ENCODE data around the gene CEP20. TPM values are rescaled to one million over a fixed set of nuclear protein-coding genes. Genes with fewer than 3 reads are reported as not detected.

The CEP20 gene
- total and polyA plus RNA-seq, 2 of the 8 experiments (the other 6 are each of a cell fraction or from before 2014, with no cell fraction given), result 16.2 to 49.0 TPM

DNA sequence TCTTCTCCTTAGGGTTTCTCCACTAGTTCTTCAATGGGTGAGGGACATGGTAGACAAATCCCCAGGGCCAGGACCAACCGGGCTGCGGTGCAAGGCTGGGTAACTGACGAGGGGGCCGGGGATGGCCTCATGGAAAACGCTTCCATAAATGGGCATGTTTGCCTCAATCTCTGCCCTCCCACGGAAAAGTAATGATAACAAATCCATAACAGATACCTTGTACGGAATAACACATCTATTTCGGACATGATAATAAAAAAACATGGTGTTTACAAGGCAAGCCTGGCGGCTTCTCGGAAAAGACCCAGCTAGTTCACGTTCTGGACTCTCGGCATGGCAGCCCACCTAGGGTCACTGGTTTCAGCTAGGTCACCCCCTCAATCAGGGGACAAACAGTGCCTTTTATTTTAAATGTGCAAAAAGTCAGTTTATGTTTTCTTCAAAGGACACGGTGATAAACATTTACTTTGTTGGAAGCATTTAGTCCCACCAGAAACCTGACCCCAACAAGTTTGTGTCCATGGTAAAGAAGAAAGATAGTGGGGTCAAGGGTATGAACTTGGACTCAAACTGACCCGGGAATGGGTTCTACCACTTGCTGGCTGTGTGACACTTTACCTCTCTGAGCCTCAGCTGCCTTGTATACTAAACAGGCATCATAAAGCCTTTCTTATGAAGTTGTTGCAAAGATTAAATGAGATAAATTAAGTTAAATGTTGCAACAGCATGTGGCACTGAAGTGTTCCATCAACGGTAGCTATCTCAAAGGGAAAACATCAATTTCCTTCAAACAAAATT lies 33.3 kb downstream of the CEP20 start:
- Histone ChIP-seq H4K8ac (ENCODE audit: extremely low read depth, insufficient read depth, low read length) (no peak overlapping the region), H3K14ac (ENCODE audit: insufficient read length) (no peak overlapping the region), H2BK5ac (ENCODE audit: low read depth, low read length) (no peak overlapping the region), H3K79me2 (ENCODE audit: control insufficient read depth in 1 of 2, insufficient read depth in 2 of 2, low read length in 2 of 2) (no peaks in the 10 kb centered on the region), H2BK12ac (ENCODE audit: low read depth, low read length) (no peak overlapping the region), H2BK15ac (ENCODE audit: low read length) (no peak overlapping the region), H4K20me1 (replicated peaks in 1 of 2; ENCODE audit: control insufficient read depth in 1 of 2, insufficient read depth in 2 of 2, low read length in 2 of 2) (no peaks in the 10 kb centered on the region), H3K23me2 (ENCODE audit: low read depth, low read length) (peaks cover 12% of the 10 kb centered on the region), H3K4me2 (ENCODE audit: insufficient read depth in 1 of 2, low read depth in 2 of 2, low read length in 2 of 2) (no peak overlapping the region), H2AK5ac (ENCODE audit: low read depth, low read length) (no peak overlapping the region), H3K9me3 (ENCODE audit: insufficient read depth in 2 of 2, low read depth in 1 of 2, low read length in 1 of 2) (no peaks in the 10 kb centered on the region), H3K4me1 (replicated peaks in 1 of 4; ENCODE audit: control insufficient read depth in 3 of 4, insufficient read depth in 4 of 4, low read length in 3 of 4) (no peaks in the 10 kb centered on the region; a peak in 2 of 7 replicates), H3K56ac (replicated peaks; ENCODE audit: insufficient read length, low read depth, low read length) (no peak overlapping the region), H3K27me3 (replicated peaks in 1 of 4; ENCODE audit: control insufficient read depth in 3 of 4, extremely low read depth in 1 of 4, insufficient read depth in 3 of 4, low read length in 3 of 4) (peaks cover 4 to 42% (median 31%) of the 10 kb centered on the region in 4 experiments), H3K9ac (replicated peaks in 1 of 4; ENCODE audit: extremely low read depth in 1 of 4, low read depth in 3 of 4, low read length in 3 of 4) (no peak overlapping the region), H2BK120ac (replicated peaks; ENCODE audit: low read depth, low read length) (no peak overlapping the region), H3K36me3 (ENCODE audit: control insufficient read depth in 2 of 4, insufficient read depth in 4 of 4, low read length in 3 of 4) (no peaks in the 10 kb centered on the region), H2BK20ac (ENCODE audit: low read length) (no peak overlapping the region), H3K4me3 (ENCODE audit: extremely low read depth in 1 of 4, insufficient read depth in 2 of 4, low read depth in 3 of 4, low read length in 4 of 4) (no peak overlapping the region), H3K27ac (ENCODE audit: low read depth, low read length) (no peak overlapping the region), H4K5ac (ENCODE audit: insufficient read length, low read depth, low read length) (no peak overlapping the region), H3K23ac (ENCODE audit: insufficient read length) (no peak overlapping the region), H2AFZ (ENCODE audit: low read length) (no peak overlapping the region), H3K4ac (replicated peaks; ENCODE audit: insufficient read length, low read depth, low read length) (no peak overlapping the region), H3K18ac (ENCODE audit: extremely low read depth, low read length) (no peak overlapping the region), H4K91ac (replicated peaks; ENCODE audit: insufficient read length, low read length) (no peak overlapping the region), H3K79me1 (ENCODE audit: low read depth, low read length) (no peaks in the 10 kb centered on the region)
- CTCF ChIA-PET (ENCODE audit: partially characterized antibody), result no interaction called here
- WGBS, 2 experiments (ENCODE audit: extremely low coverage in 1 of 2, insufficient coverage in 1 of 2, insufficient read length in 1 of 2, insufficient replicate concordance in 2 of 2, low coverage in 1 of 2, low lambda C conversion rate in 2 of 2, missing lambda C conversion rate in 1 of 2), result 89% methylated on average over 15 of the region's 15 CpGs; no CpG with 5 or more reads in 1 of the 2 experiments
- POLR2A ChIA-PET (ENCODE audit: partially characterized antibody), result no interaction called here
- TF ChIP-seq ASH2L (IDR thresholded peaks at IDR 0.05; ENCODE audit: low read length), result no peak
- no peak for TF ChIP-seq SIN3A (conservative IDR thresholded peaks at IDR 0.05 in 1 of 2, IDR thresholded peaks at IDR 0.05 in 1 of 2; ENCODE audit: low read depth in 1 of 2, low read length in 2 of 2)
- TF ChIP-seq CHD2 (IDR thresholded peaks at IDR 0.05; ENCODE audit: low read length), result no peak
- TF ChIP-seq SP1 (IDR thresholded peaks at IDR 0.05; ENCODE audit: low read depth, low read length), result no peak
- no peak for TF ChIP-seq EP300 (IDR thresholded peaks at IDR 0.05; ENCODE audit: borderline replicate concordance in 1 of 2, low read depth in 2 of 2, low read length in 2 of 2)
- no peak for TF ChIP-seq RXRA (IDR thresholded peaks at IDR 0.05; ENCODE audit: insufficient read depth, low read depth, low read length)
- TF ChIP-seq PHF8 (conservative IDR thresholded peaks at IDR 0.05; ENCODE audit: low read depth, low read length), result no peak
- TF ChIP-seq YY1 (IDR thresholded peaks at IDR 0.05; ENCODE audit: low read depth, low read length), result no peak
- DNase-seq (ENCODE audit: low read depth in 1 of 2, low spot score in 2 of 2) (no peak), FAIRE-seq (no peak)
